GM23338 (cell line): Measurements from ENCODE around the gene SLC37A4. TPM values are rescaled to one million over a fixed set of nuclear protein-coding genes. Genes with fewer than 3 reads are reported as not detected.

ENCODE experiments used
- ATAC-seq: fragments of 200-7000 bp; cut with Tn5 transposase; 3 replicates; pipeline ENCODE4 v1.9.1; 2020
- DNase-seq: peaks from one replicate; pipeline ENCODE4 v3.0.0-alpha.2; 2015; ENCODE audit warnings: low spot score
- H2AFZ ChIP-seq: fragments of 200-600 bp; sonication (generic); 2 replicates; pipeline ENCODE4 v1.8.0; 2016; ENCODE audit warnings: antibody characterized with exemption, mild to moderate bottlenecking, moderate library complexity
- H3F3A ChIP-seq: fragments of 200-600 bp; sonication (generic); replicated peaks from 2 replicates; pipeline ENCODE4 v1.8.0; 2017; ENCODE audit warnings: antibody characterized with exemption, mixed run types, low read depth
- H3K27ac ChIP-seq: fragments of 200-600 bp; sonication (generic); 2 replicates; pipeline ENCODE4 v1.6.1; 2016; ENCODE audit warnings: low read depth
- H3K27me3 ChIP-seq: fragments of 200-600 bp; sonication (generic); 2 replicates; pipeline ENCODE4 v1.8.0; 2016; ENCODE audit warnings: mild to moderate bottlenecking, mixed run types, moderate library complexity; ENCODE audit not compliant: insufficient read depth
- H3K36me3 ChIP-seq: fragments of 200-600 bp; sonication (generic); 2 replicates; pipeline ENCODE4 v1.8.0; 2016; ENCODE audit warnings: mild to moderate bottlenecking; ENCODE audit not compliant: insufficient read depth
- H3K4me1 ChIP-seq: fragments of 200-600 bp; sonication (generic); 2 replicates; pipeline ENCODE4 v1.8.0; 2016; ENCODE audit warnings: mild to moderate bottlenecking, moderate library complexity; ENCODE audit not compliant: insufficient read depth
- H3K4me2 ChIP-seq: fragments of 200-600 bp; sonication (generic); 2 replicates; pipeline ENCODE4 v1.7.1; 2017; ENCODE audit warnings: mixed run types
- H3K4me3 ChIP-seq: fragments of 200-600 bp; sonication (generic); 2 replicates; pipeline ENCODE4 v1.6.1; 2016; ENCODE audit warnings: mixed run types
- H3K79me2 ChIP-seq: fragments of 200-600 bp; sonication (generic); replicated peaks from 2 replicates; pipeline ENCODE4 v1.8.0; 2017; ENCODE audit warnings: mild to moderate bottlenecking; ENCODE audit not compliant: insufficient read depth
- H3K9me2 ChIP-seq: fragments of 200-600 bp; sonication (generic); 2 replicates; pipeline ENCODE4 v1.8.0; 2017; ENCODE audit not compliant: insufficient read depth
- H4K20me1 ChIP-seq: fragments of 200-600 bp; sonication (generic); replicated peaks from 2 replicates; pipeline ENCODE4 v1.8.0; 2017; ENCODE audit warnings: mild to moderate bottlenecking; ENCODE audit not compliant: insufficient read depth
- H3K27ac Mint-ChIP-seq: 2 replicates; pipeline ENCODE4 v1.8.0; 2020; ENCODE audit warnings: inconsistent platforms, mild to moderate bottlenecking, moderate library complexity, mixed read lengths
- H3K27me3 Mint-ChIP-seq: 3 replicates; pipeline ENCODE4 v1.8.0; 2022; ENCODE audit warnings: low read depth, mild to moderate bottlenecking, moderate library complexity, mixed read lengths, inconsistent platforms; ENCODE audit not compliant: insufficient read depth, poor library complexity
- H3K36me3 Mint-ChIP-seq: 3 replicates; pipeline ENCODE4 v1.8.0; 2021; ENCODE audit warnings: low read depth, mild to moderate bottlenecking, inconsistent platforms, moderate library complexity, mixed read lengths
- H3K4me1 Mint-ChIP-seq: 3 replicates; pipeline ENCODE4 v1.8.0; 2020; ENCODE audit warnings: mild to moderate bottlenecking, inconsistent platforms, mixed read lengths
- H3K4me3 Mint-ChIP-seq: 3 replicates; pipeline ENCODE4 v1.8.0; 2021; ENCODE audit warnings: moderate library complexity, mild to moderate bottlenecking, inconsistent platforms, mixed read lengths
- H3K9me3 Mint-ChIP-seq: 3 replicates; pipeline ENCODE4 v1.8.0; 2020; ENCODE audit warnings: moderate library complexity, mild to moderate bottlenecking, inconsistent platforms, mixed read lengths
- CREB1 ChIP-seq: fragments of 250-450 bp; sonication (Bioruptor Pico); IDR thresholded peaks from 2 replicates; pipeline ENCODE4 v1.5.0; 2020; ENCODE audit warnings: low read depth, mild to moderate bottlenecking, moderate library complexity
- EZH2 ChIP-seq: fragments of 200-600 bp; sonication (generic); IDR thresholded peaks from one replicate; pipeline ENCODE4 v1.8.0; 2017; ENCODE audit warnings: antibody characterized with exemption, mild to moderate bottlenecking, low read depth; ENCODE audit not compliant: unreplicated experiment
- EZH2phosphoT487 ChIP-seq: fragments of 200-600 bp; sonication (generic); IDR thresholded peaks from one replicate; pipeline ENCODE4 v1.8.1; 2018; ENCODE audit warnings: antibody characterized with exemption; ENCODE audit not compliant: unreplicated experiment
- JUNB ChIP-seq: IDR thresholded peaks from one replicate; pipeline ENCODE4 v1.6.1; 2016; ENCODE audit warnings: antibody characterized with exemption; ENCODE audit not compliant: unreplicated experiment
- NANOG ChIP-seq: IDR thresholded peaks from 2 replicates; pipeline ENCODE4 v1.6.1; 2016; ENCODE audit warnings: antibody characterized with exemption, borderline replicate concordance
- POLR2AphosphoS5 ChIP-seq: IDR thresholded peaks from 2 replicates; pipeline ENCODE4 v1.6.1; 2016; ENCODE audit warnings: antibody characterized with exemption, low read depth
- STAT1 ChIP-seq: IDR thresholded peaks from one replicate; pipeline ENCODE4 v1.6.1; 2016; ENCODE audit warnings: antibody characterized with exemption; ENCODE audit not compliant: unreplicated experiment
- ZNF114 ChIP-seq: fragments of 250-450 bp; sonication (Bioruptor Pico); IDR thresholded peaks from 2 replicates; pipeline ENCODE4 v1.5.0; 2020; ENCODE audit warnings: mild to moderate bottlenecking, moderate library complexity
- ZNF331 ChIP-seq: fragments of 250-450 bp; sonication (Bioruptor Pico); IDR thresholded peaks from 2 replicates; pipeline ENCODE4 v1.5.0; 2020; ENCODE audit warnings: low read depth, mild to moderate bottlenecking, moderate library complexity
- polyA plus RNA-seq: library from polyadenylated mRNA; unstranded; fragments of >200 nt; fragmentation: Nextera tagmentation; extraction: Ambion mirVana; gene quantifications from 2 replicates; pipeline ENCODE4 v1.2.1, GENCODE V29; 2016
- total RNA-seq: library from RNA; depleted of rRNA; stranded (reverse); fragments of >200 nt; shearing (Covaris generic); gene quantifications from 2 replicates; pipeline ENCODE4 v1.2.3, GENCODE V29; 2014
- TF ChIP-seq, protein P1 (sequence below): IDR thresholded peaks from 2 replicates; pipeline ENCODE4 v1.6.1; 2016; ENCODE audit warnings: antibody characterized with exemption
- TF ChIP-seq, protein P2 (sequence below): IDR thresholded peaks from one replicate; pipeline ENCODE4 v1.6.1; 2018; ENCODE audit warnings: antibody characterized with exemption; ENCODE audit not compliant: unreplicated experiment
- TF ChIP-seq, protein P3 (sequence below): fragments of 250-450 bp; sonication (Bioruptor Pico); IDR thresholded peaks from 2 replicates; pipeline ENCODE4 v1.5.0; 2020; ENCODE audit warnings: mild to moderate bottlenecking, moderate library complexity

SLC37A4 gene
- total and polyA plus RNA-seq, 2 experiments from 2014 or later: 23.4 to 56.4 TPM

DNA sequence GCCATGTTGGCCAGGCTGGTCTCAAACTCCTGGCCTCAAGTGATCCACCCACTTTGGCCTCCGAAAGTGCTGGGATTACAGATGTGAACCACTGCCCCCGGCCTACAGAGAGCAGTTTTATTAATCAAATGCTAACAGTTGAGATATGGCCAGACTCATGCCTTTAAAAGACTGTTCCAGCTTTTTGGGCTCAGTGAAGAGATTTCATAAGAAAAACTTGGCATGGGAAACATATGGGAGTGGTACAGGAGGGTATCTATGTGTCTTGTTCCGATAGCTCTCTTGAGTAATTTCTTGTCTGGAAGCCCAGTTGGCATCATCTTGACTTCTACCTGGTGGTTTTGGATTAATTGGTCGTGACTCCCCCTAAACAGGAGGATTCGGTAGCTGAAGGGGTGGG, 8.2 kb upstream of the SLC37A4 start (continued):
- TF ChIP-seq, protein P1, sequence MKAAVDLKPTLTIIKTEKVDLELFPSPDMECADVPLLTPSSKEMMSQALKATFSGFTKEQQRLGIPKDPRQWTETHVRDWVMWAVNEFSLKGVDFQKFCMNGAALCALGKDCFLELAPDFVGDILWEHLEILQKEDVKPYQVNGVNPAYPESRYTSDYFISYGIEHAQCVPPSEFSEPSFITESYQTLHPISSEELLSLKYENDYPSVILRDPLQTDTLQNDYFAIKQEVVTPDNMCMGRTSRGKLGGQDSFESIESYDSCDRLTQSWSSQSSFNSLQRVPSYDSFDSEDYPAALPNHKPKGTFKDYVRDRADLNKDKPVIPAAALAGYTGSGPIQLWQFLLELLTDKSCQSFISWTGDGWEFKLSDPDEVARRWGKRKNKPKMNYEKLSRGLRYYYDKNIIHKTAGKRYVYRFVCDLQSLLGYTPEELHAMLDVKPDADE: no peak
- TF ChIP-seq POLR2AphosphoS5: no peak

- H3K4me1 ChIP-seq: peaks cover 14% of the 10 kb centered on the region
- no peaks in the 10 kb centered on the region; the same call in 2 of the 3 replicates for H3K36me3 Mint-ChIP-seq
- no peak for DNase-seq
- no peaks in the 10 kb centered on the region for H3K27me3 ChIP-seq
- peaks cover 9% of the 10 kb centered on the region for H3K27me3 Mint-ChIP-seq
- peaks cover 12% of the 10 kb centered on the region for H3K4me1 Mint-ChIP-seq
- H3K4me2 ChIP-seq: no peak overlapping the region
- H3K4me3 Mint-ChIP-seq: no peak overlapping the region
- H4K20me1 ChIP-seq: no peaks in the 10 kb centered on the region
- no peaks in the 10 kb centered on the region for H3K36me3 ChIP-seq
- no peaks in the 10 kb centered on the region for H3K9me3 Mint-ChIP-seq
- H2AFZ ChIP-seq: no peak overlapping the region
- no peak overlapping the region for H3K27ac Mint-ChIP-seq
- ATAC-seq: no peak
- no peak overlapping the region for H3K27ac ChIP-seq
- no peaks in the 10 kb centered on the region; the same call in 1 of the 2 replicates for H3K79me2 ChIP-seq
- no peak overlapping the region for H3K4me3 ChIP-seq
- no peaks in the 10 kb centered on the region for H3K9me2 ChIP-seq
- peaks cover 14% of the 10 kb centered on the region; the same call in 1 of the 2 replicates for H3F3A ChIP-seq
- TF ChIP-seq CREB1 (CRISPR knock-in tag) (no peak), POLR2AphosphoS5 (no peak), ZNF331 (CRISPR knock-in tag) (no peak), STAT1 (no peak), EZH2 (no peak), EZH2phosphoT487 (no peak), ZNF114 (no peak), NANOG (no peak), JUNB (no peak)
- TF ChIP-seq, protein P2, sequence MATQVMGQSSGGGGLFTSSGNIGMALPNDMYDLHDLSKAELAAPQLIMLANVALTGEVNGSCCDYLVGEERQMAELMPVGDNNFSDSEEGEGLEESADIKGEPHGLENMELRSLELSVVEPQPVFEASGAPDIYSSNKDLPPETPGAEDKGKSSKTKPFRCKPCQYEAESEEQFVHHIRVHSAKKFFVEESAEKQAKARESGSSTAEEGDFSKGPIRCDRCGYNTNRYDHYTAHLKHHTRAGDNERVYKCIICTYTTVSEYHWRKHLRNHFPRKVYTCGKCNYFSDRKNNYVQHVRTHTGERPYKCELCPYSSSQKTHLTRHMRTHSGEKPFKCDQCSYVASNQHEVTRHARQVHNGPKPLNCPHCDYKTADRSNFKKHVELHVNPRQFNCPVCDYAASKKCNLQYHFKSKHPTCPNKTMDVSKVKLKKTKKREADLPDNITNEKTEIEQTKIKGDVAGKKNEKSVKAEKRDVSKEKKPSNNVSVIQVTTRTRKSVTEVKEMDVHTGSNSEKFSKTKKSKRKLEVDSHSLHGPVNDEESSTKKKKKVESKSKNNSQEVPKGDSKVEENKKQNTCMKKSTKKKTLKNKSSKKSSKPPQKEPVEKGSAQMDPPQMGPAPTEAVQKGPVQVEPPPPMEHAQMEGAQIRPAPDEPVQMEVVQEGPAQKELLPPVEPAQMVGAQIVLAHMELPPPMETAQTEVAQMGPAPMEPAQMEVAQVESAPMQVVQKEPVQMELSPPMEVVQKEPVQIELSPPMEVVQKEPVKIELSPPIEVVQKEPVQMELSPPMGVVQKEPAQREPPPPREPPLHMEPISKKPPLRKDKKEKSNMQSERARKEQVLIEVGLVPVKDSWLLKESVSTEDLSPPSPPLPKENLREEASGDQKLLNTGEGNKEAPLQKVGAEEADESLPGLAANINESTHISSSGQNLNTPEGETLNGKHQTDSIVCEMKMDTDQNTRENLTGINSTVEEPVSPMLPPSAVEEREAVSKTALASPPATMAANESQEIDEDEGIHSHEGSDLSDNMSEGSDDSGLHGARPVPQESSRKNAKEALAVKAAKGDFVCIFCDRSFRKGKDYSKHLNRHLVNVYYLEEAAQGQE: no peak
- TF ChIP-seq, protein P3, sequence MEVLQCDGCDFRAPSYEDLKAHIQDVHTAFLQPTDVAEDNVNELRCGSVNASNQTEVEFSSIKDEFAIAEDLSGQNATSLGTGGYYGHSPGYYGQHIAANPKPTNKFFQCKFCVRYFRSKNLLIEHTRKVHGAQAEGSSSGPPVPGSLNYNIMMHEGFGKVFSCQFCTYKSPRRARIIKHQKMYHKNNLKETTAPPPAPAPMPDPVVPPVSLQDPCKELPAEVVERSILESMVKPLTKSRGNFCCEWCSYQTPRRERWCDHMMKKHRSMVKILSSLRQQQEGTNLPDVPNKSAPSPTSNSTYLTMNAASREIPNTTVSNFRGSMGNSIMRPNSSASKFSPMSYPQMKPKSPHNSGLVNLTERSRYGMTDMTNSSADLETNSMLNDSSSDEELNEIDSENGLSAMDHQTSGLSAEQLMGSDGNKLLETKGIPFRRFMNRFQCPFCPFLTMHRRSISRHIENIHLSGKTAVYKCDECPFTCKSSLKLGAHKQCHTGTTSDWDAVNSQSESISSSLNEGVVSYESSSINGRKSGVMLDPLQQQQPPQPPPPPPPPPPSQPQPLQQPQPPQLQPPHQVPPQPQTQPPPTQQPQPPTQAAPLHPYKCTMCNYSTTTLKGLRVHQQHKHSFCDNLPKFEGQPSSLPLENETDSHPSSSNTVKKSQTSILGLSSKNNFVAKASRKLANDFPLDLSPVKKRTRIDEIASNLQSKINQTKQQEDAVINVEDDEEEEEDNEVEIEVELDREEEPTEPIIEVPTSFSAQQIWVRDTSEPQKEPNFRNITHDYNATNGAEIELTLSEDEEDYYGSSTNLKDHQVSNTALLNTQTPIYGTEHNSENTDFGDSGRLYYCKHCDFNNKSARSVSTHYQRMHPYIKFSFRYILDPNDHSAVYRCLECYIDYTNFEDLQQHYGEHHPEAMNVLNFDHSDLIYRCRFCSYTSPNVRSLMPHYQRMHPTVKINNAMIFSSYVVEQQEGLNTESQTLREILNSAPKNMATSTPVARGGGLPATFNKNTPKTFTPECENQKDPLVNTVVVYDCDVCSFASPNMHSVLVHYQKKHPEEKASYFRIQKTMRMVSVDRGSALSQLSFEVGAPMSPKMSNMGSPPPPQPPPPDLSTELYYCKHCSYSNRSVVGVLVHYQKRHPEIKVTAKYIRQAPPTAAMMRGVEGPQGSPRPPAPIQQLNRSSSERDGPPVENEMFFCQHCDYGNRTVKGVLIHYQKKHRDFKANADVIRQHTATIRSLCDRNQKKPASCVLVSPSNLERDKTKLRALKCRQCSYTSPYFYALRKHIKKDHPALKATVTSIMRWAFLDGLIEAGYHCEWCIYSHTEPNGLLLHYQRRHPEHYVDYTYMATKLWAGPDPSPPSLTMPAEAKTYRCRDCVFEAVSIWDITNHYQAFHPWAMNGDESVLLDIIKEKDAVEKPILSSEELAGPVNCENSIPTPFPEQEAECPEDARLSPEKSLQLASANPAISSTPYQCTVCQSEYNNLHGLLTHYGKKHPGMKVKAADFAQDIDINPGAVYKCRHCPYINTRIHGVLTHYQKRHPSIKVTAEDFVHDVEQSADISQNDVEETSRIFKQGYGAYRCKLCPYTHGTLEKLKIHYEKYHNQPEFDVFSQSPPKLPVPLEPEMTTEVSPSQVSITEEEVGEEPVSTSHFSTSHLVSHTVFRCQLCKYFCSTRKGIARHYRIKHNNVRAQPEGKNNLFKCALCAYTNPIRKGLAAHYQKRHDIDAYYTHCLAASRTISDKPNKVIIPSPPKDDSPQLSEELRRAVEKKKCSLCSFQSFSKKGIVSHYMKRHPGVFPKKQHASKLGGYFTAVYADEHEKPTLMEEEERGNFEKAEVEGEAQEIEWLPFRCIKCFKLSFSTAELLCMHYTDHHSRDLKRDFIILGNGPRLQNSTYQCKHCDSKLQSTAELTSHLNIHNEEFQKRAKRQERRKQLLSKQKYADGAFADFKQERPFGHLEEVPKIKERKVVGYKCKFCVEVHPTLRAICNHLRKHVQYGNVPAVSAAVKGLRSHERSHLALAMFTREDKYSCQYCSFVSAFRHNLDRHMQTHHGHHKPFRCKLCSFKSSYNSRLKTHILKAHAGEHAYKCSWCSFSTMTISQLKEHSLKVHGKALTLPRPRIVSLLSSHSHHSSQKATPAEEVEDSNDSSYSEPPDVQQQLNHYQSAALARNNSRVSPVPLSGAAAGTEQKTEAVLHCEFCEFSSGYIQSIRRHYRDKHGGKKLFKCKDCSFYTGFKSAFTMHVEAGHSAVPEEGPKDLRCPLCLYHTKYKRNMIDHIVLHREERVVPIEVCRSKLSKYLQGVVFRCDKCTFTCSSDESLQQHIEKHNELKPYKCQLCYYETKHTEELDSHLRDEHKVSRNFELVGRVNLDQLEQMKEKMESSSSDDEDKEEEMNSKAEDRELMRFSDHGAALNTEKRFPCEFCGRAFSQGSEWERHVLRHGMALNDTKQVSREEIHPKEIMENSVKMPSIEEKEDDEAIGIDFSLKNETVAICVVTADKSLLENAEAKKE (CRISPR knock-in tag): no peak
- TF ChIP-seq, protein P1: no peak
Measured at GRCh38 chr11:119034813-119035212, 4.1 kb upstream of the SLC37A4 start.
